Hindlimb muscle (tissue), 1 donor: ENCODE measurements around the gene EPB41. TPM values are rescaled to one million over a fixed set of nuclear protein-coding genes. Genes with fewer than 3 reads are reported as not detected.

Source experiments
- DNase-seq: peaks from one replicate; pipeline ENCODE4 v3.0.0-alpha.2; 2013
- polyA plus RNA-seq: library from polyadenylated mRNA; unstranded; fragments of 120-200 nt; gene quantifications from one replicate; pipeline ENCODE4 v1.2.1, GENCODE V29; 2013; ENCODE audit not compliant: insufficient read length

The EPB41 gene
- polyA plus RNA-seq, 1 donor = 7.6 TPM

- DNase-seq = no peak
These were observed 23.1 kb upstream of the EPB41 start for GRCh38 chr1:28891256-28891655.

GRCh38 chr1:28893403-28894102, 20.8 kb upstream of the EPB41 start:
- DNase-seq = no peak

- no peak for DNase-seq
These were observed 19.6 kb upstream of the EPB41 start for GRCh38 chr1:28894785-28895184.

GRCh38 chr1:28895896-28896608, 18.3 kb upstream of the EPB41 start:
- no peak for DNase-seq

- DNase-seq = no peak
These were observed 17.8 kb upstream of the EPB41 start for GRCh38 chr1:28896609-28896986.

GRCh38 chr1:28897789-28898188, 16.6 kb upstream of the EPB41 start:
- DNase-seq = no peak

- no peak for DNase-seq
These were observed 15.9 kb upstream of the EPB41 start for GRCh38 chr1:28898405-28898881.

- DNase-seq = no peak
These were observed 15.1 kb upstream of the EPB41 start for GRCh38 chr1:28899267-28899666.

- no peak for DNase-seq
These were observed 13.8 kb upstream of the EPB41 start for GRCh38 chr1:28900562-28900961.

- no peak for DNase-seq
These were observed 11.6 kb upstream of the EPB41 start for GRCh38 chr1:28902738-28903137.

GRCh38 chr1:28905921-28906666, 8.3 kb upstream of the EPB41 start:
- DNase-seq = no peak

GRCh38 chr1:28909198-28909597, 5.2 kb upstream of the EPB41 start:
- DNase-seq = no peak

GRCh38 chr1:28910379-28911115, 3.8 kb upstream of the EPB41 start:
- no peak for DNase-seq

GRCh38 chr1:28913786-28914227, 562 bp upstream of the EPB41 start:
- DNase-seq = no peak

GRCh38 chr1:28915031-28915895, 894 bp downstream of the EPB41 start:
- peak; percentile 25 for DNase-seq

GRCh38 chr1:28917757-28918118, 3.4 kb downstream of the EPB41 start:
- no peak for DNase-seq

- DNase-seq = no peak
These were observed 7.0 kb downstream of the EPB41 start for GRCh38 chr1:28921286-28921869.

- no peak for DNase-seq
These were observed 11.1 kb downstream of the EPB41 start for GRCh38 chr1:28925350-28925891.

- no peak for DNase-seq
These were observed 12.4 kb downstream of the EPB41 start for GRCh38 chr1:28926629-28927265.

- DNase-seq = no peak
These were observed 12.9 kb downstream of the EPB41 start for GRCh38 chr1:28927266-28927647.
